A172 (cell line): ENCODE measurements around the gene ATP1A4. TPM values are rescaled to one million over a fixed set of nuclear protein-coding genes. Genes with fewer than 3 reads are reported as not detected.

Experiments used
- DNase-seq: peaks from one replicate; pipeline ENCODE4 v3.0.0-alpha.2; 2015; ENCODE audit warnings: low spot score
- total RNA-seq: library from RNA; depleted of rRNA; stranded (reverse); fragments of >200 nt; shearing (Covaris generic); gene quantifications from 2 replicates; pipeline ENCODE4 v1.2.3, GENCODE V29; 2014

The ATP1A4 gene
- total RNA-seq, 1 experiment from 2014 or later = not detected

- DNase-seq = peak; percentile 87
Observed at GRCh38 chr1:160206036-160206389, 54.6 kb downstream of the ATP1A4 start.

GRCh38 chr1:160206421-160207117 lies 55.2 kb downstream of the ATP1A4 start:
- peak; percentile 95 for DNase-seq

GRCh38 chr1:160207118-160207650 lies 55.8 kb downstream of the ATP1A4 start:
- DNase-seq = no peak

- DNase-seq = no peak
Observed at GRCh38 chr1:160207771-160208556, 56.6 kb downstream of the ATP1A4 start.

- DNase-seq = no peak
Observed at GRCh38 chr1:160208557-160209320, 57.3 kb downstream of the ATP1A4 start.

DNA sequence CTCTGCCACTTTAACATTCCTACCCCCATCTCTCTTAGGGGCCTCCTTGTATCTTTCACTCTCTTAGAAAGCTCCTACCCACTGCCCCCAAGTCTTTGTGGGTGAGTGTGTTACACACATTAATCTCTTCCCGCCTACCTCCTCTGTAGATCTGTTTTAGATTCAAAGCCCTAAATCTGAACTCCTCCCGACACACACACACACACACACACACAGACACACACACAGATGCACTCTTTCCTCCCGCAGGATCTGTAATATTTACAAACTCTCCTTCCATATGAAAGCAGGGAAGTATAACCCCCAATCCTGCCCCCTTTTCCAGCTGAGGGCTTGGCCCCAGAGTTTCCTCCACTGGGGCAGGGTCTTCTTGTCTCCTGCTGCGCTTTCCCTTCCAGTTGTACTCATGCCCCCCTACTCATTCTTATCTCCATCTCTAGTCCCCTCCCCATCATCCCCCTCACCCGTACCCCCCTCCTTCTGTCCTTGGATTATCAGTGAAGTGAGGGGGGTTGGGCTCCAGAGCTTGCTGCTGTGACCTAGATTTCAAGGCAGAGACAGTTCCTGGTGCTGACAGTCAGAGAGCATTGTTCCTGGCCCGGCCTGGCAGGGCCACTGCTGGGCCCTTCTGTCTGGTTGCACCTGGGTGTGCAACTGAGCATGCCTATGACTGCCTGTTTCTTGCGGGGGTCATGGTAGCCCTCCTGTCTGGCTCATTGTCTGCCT lies 58.1 kb downstream of the ATP1A4 start:
- DNase-seq = no peak

DNA sequence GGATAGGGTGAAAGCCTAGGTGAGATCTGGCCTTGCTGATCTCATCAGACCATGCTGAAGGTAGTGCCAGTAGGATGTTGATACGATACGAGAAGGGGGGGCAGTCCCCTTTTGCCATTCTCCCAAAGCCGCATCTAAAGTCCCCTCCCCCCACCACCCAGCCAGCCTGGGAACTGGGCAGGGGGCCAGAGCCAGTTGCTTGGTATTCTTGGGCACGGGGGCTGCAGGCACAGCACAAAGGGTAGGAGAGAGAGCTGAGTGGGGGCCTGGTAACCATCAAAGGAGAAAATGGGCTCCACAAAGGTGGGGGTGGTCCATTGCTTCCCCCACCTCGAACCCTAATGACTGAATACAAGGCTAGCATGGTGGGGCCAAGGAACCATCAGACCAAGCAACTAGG lies 59.2 kb downstream of the ATP1A4 start:
- DNase-seq = no peak

DNA sequence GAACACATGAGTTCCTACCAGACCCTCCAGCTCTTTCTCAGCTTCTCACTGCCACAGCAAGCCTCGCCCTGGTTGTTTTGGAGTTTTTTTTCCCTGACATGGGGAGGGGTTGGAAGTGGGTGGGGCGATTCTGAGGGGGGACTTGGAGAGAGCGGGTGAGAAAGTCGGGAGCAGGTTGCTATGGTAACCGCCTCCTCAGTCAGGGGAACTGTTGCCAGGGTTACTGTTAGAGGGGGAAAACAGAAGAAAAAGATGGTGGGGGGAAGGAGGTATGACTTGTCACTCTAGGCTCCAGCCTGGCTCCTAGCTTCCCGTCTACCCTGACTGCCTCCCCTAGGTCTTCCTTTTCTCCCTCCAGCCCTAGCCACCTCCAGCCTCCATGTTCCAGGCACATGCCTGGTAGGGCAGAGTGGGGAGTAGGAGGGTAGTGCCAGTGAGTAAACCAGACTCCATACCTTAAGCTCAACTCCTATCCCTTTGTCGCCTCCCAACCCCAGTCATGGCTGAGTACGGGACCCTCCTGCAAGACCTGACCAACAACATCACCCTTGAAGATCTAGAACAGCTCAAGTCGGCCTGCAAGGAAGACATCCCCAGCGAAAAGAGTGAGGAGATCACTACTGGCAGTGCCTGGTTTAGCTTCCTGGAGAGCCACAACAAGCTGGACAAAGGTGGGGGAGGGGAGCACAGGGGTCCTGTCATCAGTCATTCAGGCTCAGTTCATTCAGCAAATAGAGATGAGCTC lies 59.8 kb downstream of the ATP1A4 start:
- DNase-seq = no peak

GRCh38 chr1:160214481-160215140 lies 63.2 kb downstream of the ATP1A4 start:
- DNase-seq = no peak

DNA sequence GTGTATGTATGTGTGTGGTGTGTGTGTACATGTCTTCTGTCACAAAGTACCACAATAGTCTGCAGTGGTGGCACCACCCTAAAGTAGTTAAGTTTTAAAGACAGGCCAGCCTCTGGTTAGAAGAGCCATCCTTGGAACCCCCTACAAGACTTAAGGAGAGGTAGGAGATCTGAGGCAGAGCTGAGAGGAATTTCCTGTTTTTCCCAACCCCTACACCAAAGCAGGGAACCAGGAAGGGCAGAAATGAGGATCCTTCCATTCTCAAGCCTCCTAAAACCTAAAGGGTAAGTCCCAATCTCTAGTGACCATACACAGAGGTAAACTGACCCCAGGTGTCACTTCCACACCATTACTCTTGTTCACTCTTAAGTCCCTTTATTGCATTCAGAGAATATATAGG lies 64.9 kb downstream of the ATP1A4 start:
- no peak for DNase-seq

DNA sequence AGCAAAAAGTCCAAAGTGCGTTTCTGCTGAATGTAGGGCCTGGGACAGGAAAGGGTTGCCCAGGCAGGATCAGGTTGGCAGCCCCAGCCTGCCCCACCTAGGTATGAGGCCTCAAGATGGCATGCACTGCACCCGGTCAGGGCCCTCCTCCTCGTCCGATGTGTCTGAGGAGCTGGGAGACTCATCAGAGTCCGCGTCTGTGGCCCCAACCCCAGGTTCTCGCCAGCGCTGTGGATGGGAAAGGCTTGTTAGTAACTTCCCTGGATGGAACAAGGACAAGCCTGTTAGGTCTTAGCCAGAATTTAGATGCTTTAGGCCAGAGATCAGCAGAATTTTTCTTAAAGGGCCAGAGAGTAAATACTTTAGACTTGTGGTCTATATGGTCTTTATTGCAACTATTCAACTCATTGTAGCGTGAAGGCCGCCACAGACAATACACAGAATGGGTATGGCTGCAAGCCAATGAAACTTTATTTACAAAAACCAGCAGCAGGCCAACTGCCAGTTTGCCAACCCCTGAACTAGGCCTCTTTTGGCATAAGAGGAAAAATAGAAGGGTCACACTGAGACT lies 66.2 kb downstream of the ATP1A4 start:
- no peak for DNase-seq

DNA sequence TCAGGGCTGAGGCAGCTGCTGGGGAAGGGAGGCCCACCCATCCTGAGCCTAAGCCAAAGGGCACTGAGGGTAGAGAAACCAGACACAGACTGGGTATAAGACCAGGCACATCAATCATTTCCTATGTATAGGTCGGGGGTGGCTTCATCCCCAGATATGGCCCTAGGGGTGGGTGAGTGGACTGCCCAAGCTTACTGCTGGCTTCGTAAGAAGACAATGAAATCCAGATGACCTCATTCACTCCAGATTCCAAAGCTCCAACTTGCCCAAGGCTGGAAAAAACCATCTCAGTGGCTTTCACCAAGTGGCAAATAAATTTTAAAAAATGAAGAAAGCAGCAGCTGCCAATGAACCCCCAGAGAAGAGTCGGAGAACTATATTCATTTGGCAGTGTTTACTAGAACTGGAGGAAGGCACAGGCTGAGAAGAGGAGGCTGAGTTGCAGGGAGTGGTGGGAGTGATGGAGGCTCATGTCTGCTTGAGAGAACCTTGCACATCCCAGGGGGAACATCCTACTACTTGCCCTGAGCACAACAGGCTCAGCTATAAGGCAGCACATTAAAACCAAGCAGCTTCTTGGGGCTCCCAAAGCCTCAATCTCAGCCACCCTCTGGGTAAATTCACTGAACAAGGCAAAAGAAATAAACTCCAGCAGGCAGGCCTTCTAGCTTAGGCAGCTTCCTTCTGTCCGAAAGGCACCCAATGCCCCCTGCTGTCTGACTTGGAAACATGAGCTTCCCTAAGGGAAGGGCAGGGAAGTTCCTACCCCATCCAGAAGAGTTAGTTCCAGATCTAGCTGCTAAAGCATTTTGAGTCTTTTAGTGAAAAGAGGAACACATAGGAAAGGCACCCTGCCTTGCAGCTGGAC lies 67.9 kb downstream of the ATP1A4 start:
- peak; percentile 86 for DNase-seq

DNA sequence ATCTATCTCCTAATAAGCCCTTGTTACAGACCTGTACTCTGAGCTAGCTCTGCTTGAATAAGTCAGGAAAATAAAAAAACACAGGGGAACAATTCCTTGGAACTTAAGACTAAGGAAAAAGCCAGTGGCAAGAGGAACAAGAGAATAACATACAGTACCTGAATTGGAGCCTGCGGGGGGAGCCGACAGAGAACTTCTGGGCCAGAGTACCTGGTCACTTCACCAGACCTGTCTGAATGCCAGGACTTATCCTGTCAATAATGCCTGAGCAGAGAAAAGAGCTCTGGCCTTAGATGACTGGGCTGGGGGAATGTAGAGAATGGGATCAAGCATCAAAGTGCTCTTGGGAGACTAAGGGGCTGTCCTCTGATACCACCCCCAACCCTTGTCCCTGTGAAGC lies 68.9 kb downstream of the ATP1A4 start:
- no peak for DNase-seq

GRCh38 chr1:160221089-160221488 lies 69.7 kb downstream of the ATP1A4 start:
- DNase-seq = no peak

DNA sequence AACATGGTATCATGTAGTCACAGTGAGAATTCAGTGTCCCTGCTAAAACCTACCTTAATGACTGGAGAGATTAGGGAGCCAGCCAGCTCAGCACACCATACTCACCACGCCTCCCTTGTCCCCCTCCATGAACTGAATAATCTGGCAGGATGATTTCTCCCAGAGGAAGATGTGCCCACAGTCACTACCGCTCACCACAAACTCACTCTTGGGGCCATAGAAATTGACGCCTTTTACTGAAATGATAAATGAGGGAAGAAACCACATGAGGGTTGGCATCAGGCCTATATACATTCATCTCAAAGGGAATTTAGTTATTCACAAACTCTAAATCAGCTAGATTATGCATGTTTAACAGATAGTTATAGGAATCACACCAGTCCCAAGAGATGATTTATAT lies 71.1 kb downstream of the ATP1A4 start:
- no peak for DNase-seq

GRCh38 chr1:160224606-160225005 lies 73.2 kb downstream of the ATP1A4 start:
- DNase-seq = no peak

DNA sequence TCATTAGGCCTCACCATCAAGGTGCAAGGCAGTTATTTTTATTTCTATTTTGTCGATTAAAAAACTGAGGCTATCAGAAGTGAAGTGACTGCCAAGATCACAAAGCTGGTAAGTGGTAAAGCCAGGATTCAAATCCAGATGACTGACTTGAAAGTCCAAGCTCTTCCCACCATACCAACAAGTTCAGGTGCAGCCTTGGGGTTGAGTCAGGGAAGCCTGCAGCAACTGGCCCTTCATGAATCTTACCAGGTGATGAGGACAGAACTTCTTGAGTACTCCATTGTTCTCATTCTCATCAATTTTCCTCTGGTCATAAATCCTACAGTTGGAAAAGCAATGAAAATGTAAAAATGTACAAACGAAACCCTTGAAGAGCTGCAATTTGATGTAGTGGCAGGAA lies 73.9 kb downstream of the ATP1A4 start:
- no peak for DNase-seq

DNA sequence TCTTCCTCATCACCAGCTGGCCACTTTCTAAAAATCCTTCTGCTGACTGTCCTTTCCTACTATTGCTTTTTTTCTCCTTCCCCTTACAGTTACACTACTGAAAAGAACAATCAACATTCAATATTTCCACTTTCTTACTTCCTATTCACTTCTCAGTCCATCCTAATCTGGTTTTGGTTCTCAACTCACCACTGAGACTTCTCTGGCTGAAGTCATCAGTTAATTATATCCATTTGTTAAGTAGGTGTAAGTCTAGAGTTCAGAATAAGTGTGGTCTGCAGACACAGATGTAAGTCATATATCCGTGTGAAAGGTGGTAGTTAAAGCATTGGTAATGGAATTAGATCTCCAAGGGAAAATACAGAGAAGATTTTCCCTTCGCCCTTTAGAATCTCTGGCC lies 75.2 kb downstream of the ATP1A4 start:
- no peak for DNase-seq

GRCh38 chr1:160227034-160227433 lies 75.6 kb downstream of the ATP1A4 start:
- DNase-seq = no peak
